ENCODE results near the gene DNER. TPM values are rescaled to one million over a fixed set of nuclear protein-coding genes. Genes with fewer than 3 reads are reported as not detected.
"Not testable (repeated sequence)": the region's sequence is repeated elsewhere in the genome, so short reads cannot be mapped to it uniquely, and the experiment has no call there.

The DNER gene
- polyA plus RNA-seq, 1 of the 3 experiments (the other 2 are of a cell fraction): 1.4 TPM

DNA sequence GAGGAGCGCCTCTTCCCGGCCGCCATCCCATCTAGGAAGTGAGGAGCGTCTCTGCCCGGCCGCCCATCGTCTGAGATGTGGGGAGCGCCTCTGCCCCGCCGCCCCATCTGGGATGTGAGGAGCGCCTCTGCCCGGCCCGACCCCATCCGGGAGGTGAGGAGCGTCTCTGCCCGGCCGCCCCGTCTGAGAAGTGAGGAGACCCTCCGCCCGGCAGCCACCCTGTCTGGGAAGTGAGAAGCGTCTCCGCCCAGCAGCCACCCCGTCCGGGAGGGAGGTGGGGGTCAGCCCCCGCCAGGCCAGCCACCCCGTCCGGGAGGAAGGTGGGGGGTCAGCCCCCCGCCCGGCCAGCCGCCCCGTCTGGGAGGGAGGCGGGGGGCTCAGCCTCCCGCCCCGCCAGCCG, 28.3 kb upstream of the DNER start:
- H3K9me3 ChIP-seq; DNase-seq; CTCF ChIA-PET; POLR2A ChIA-PET; H3K79me2 ChIP-seq (ENCODE audit: insufficient read depth); H3K9me2 ChIP-seq; H3K36me3 ChIP-seq (replicated peaks in 1 of 2; ENCODE audit: control insufficient read depth in 1 of 2, insufficient read depth in 2 of 2, low read length in 1 of 2); H3K4me3 ChIP-seq (ENCODE audit: low read depth in 2 of 2, low read length in 1 of 2); H3K27ac ChIP-seq (ENCODE audit: low read depth in 2 of 2, low read length in 1 of 2); H3K27me3 ChIP-seq (ENCODE audit: insufficient read depth); H2AFZ ChIP-seq (ENCODE audit: low read depth); H3K9ac ChIP-seq; H3F3A ChIP-seq (replicated peaks; ENCODE audit: insufficient read depth); H3K4me2 ChIP-seq; H4K20me1 ChIP-seq (ENCODE audit: insufficient read depth); H3K4me1 ChIP-seq (ENCODE audit: control insufficient read depth in 1 of 2, insufficient read depth in 2 of 2, low read depth in 1 of 2, low read length in 1 of 2): not testable (repeated sequence)
- WGBS (ENCODE audit: low lambda C conversion rate): no CpG with 5 or more reads among the region's 35 CpGs

DNA sequence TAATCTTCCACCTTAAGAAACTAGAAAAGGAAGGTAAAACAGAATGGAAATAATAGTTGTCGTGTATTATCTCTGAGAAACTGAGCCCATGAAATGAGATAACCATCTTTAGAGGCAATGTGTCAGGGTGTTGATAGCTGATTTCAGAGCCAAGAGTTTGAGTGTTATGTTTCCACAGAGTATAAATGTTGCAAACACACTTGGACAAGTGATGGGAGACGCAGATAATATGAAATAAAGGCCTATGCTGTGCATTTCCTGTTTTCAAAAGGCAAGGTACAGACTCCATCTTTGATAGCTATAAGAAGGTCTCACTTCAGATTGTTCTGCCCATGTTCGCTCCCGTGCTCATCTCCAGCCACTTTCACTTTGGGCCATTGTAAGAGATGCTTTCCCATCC, 25.9 kb upstream of the DNER start:
- H3K4me2 ChIP-seq: no peak overlapping the region
- no peak overlapping the region for H3K9ac ChIP-seq
- no peak overlapping the region for H3K4me3 ChIP-seq (ENCODE audit: low read depth in 2 of 2, low read length in 1 of 2)
- no peak overlapping the region for H2AFZ ChIP-seq (ENCODE audit: low read depth)
- H3K27ac ChIP-seq (ENCODE audit: low read depth in 2 of 2, low read length in 1 of 2): no peak overlapping the region
- no peaks in the 10 kb centered on the region for H3K9me2 ChIP-seq
- no peaks in the 10 kb centered on the region for H4K20me1 ChIP-seq (ENCODE audit: insufficient read depth)
- no peaks in the 10 kb centered on the region for H3F3A ChIP-seq (replicated peaks; ENCODE audit: insufficient read depth)
- no peak for DNase-seq
- H3K79me2 ChIP-seq (ENCODE audit: insufficient read depth): no peaks in the 10 kb centered on the region
- peaks cover 6% of the 10 kb centered on the region; the same call in 1 of the 2 replicates for H3K9me3 ChIP-seq
- CTCF ChIA-PET: no interaction called here
- H3K4me1 ChIP-seq (ENCODE audit: control insufficient read depth in 1 of 2, insufficient read depth in 2 of 2, low read depth in 1 of 2, low read length in 1 of 2): no peaks in the 10 kb centered on the region
- no peaks in the 10 kb centered on the region for H3K27me3 ChIP-seq (ENCODE audit: insufficient read depth)
- TF ChIP-seq RXRA (IDR thresholded peaks at IDR 0.05; ENCODE audit: borderline replicate concordance, low read depth) (no peak), EZH2phosphoT487 (IDR thresholded peaks at IDR 0.05; ENCODE audit: borderline replicate concordance, low read depth) (no peak), CHD2 (IDR thresholded peaks at IDR 0.05; ENCODE audit: low read length, partially characterized antibody) (no peak), POLR2AphosphoS5 (IDR thresholded peaks at IDR 0.05; ENCODE audit: low read depth, low read length) (no peak), YY1 (IDR thresholded peaks at IDR 0.05; ENCODE audit: low read depth) (no peak), NRF1 (IDR thresholded peaks at IDR 0.05; ENCODE audit: low read depth, low read length) (no peak), TEAD4 (IDR thresholded peaks at IDR 0.05; ENCODE audit: borderline replicate concordance, insufficient read depth) (no peak), JUND (IDR thresholded peaks at IDR 0.05) (no peak)
- TF ChIP-seq, protein P1, sequence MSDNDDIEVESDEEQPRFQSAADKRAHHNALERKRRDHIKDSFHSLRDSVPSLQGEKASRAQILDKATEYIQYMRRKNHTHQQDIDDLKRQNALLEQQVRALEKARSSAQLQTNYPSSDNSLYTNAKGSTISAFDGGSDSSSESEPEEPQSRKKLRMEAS (IDR thresholded peaks at IDR 0.05; ENCODE audit: low read depth): no peak
- TF ChIP-seq, protein P2, sequence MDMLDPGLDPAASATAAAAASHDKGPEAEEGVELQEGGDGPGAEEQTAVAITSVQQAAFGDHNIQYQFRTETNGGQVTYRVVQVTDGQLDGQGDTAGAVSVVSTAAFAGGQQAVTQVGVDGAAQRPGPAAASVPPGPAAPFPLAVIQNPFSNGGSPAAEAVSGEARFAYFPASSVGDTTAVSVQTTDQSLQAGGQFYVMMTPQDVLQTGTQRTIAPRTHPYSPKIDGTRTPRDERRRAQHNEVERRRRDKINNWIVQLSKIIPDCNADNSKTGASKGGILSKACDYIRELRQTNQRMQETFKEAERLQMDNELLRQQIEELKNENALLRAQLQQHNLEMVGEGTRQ (IDR thresholded peaks at IDR 0.05; ENCODE audit: borderline replicate concordance, low read depth, low read length): no peak
- TF ChIP-seq, protein P3, sequence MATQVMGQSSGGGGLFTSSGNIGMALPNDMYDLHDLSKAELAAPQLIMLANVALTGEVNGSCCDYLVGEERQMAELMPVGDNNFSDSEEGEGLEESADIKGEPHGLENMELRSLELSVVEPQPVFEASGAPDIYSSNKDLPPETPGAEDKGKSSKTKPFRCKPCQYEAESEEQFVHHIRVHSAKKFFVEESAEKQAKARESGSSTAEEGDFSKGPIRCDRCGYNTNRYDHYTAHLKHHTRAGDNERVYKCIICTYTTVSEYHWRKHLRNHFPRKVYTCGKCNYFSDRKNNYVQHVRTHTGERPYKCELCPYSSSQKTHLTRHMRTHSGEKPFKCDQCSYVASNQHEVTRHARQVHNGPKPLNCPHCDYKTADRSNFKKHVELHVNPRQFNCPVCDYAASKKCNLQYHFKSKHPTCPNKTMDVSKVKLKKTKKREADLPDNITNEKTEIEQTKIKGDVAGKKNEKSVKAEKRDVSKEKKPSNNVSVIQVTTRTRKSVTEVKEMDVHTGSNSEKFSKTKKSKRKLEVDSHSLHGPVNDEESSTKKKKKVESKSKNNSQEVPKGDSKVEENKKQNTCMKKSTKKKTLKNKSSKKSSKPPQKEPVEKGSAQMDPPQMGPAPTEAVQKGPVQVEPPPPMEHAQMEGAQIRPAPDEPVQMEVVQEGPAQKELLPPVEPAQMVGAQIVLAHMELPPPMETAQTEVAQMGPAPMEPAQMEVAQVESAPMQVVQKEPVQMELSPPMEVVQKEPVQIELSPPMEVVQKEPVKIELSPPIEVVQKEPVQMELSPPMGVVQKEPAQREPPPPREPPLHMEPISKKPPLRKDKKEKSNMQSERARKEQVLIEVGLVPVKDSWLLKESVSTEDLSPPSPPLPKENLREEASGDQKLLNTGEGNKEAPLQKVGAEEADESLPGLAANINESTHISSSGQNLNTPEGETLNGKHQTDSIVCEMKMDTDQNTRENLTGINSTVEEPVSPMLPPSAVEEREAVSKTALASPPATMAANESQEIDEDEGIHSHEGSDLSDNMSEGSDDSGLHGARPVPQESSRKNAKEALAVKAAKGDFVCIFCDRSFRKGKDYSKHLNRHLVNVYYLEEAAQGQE (IDR thresholded peaks at IDR 0.05; ENCODE audit: low read depth, low read length): no peak
- TF ChIP-seq, protein P4, sequence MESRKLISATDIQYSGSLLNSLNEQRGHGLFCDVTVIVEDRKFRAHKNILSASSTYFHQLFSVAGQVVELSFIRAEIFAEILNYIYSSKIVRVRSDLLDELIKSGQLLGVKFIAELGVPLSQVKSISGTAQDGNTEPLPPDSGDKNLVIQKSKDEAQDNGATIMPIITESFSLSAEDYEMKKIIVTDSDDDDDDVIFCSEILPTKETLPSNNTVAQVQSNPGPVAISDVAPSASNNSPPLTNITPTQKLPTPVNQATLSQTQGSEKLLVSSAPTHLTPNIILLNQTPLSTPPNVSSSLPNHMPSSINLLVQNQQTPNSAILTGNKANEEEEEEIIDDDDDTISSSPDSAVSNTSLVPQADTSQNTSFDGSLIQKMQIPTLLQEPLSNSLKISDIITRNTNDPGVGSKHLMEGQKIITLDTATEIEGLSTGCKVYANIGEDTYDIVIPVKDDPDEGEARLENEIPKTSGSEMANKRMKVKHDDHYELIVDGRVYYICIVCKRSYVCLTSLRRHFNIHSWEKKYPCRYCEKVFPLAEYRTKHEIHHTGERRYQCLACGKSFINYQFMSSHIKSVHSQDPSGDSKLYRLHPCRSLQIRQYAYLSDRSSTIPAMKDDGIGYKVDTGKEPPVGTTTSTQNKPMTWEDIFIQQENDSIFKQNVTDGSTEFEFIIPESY (IDR thresholded peaks at IDR 0.05; ENCODE audit: borderline replicate concordance, low read depth): no peak
- TF ChIP-seq, protein P5, sequence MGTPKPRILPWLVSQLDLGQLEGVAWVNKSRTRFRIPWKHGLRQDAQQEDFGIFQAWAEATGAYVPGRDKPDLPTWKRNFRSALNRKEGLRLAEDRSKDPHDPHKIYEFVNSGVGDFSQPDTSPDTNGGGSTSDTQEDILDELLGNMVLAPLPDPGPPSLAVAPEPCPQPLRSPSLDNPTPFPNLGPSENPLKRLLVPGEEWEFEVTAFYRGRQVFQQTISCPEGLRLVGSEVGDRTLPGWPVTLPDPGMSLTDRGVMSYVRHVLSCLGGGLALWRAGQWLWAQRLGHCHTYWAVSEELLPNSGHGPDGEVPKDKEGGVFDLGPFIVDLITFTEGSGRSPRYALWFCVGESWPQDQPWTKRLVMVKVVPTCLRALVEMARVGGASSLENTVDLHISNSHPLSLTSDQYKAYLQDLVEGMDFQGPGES (IDR thresholded peaks at IDR 0.05; ENCODE audit: low read depth, low read length): no peak
- POLR2A ChIA-PET: no interaction called here
- WGBS (ENCODE audit: low lambda C conversion rate): 54% methylated on average over 4 of the region's 4 CpGs
- H3K36me3 ChIP-seq (replicated peaks in 1 of 2; ENCODE audit: control insufficient read depth in 1 of 2, insufficient read depth in 2 of 2, low read length in 1 of 2): no peaks in the 10 kb centered on the region
